ENCODE measurements around the gene C1orf159. TPM values are rescaled to one million over a fixed set of nuclear protein-coding genes. Genes with fewer than 3 reads are reported as not detected.

C1orf159 gene
- total and polyA plus RNA-seq, 12 donors: 0.55 to 54.3 (median 11.3) TPM

DNA sequence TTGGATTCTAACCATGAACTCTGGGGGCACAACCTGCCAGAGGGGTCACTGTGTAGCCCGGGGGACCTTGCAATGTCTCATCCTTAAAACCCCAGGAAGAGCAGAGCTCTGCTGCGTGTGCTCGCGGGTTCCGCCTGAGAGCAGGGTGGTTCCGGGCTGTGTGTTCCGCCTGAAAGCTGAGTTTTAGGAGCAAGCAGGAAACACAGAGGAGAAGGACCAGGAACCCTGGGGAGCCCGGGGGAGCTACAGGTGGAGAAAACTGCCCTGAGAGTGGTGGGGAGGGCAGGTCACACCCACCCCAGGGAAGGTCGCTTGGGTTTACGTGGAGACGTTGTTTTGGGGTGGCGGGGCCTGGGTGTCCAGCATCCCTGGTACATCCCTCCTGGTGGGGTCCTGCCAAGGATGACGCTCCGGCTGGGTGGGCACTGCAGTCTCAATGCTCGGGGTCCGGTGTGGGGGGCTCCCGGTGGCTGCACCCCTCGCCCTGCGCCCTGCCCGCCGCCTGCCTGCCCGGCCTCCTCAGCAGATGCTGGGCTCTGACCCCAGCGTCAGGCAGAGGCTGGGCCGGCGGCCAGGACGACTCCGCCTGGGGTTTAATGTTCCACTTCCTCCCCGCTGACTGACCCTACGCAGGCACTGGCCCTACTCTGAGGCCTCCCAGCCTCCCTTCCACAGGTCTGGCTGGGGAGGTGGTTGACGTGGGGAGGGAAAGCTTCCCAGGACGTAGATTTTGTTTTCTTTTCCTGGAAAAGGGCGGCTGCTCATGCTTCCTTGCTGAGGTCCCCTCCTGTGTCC lies 17.3 kb upstream of the C1orf159 start:
- peak in 1 of 7 donors; percentile 34 for DNase-seq
- 67 to 77% (median 75%) methylated on average over 15 to 32 of the region's 32 CpGs for WGBS, 4 donors
- H3K4me3 ChIP-seq: no peak overlapping the region
- intact Hi-C loops (cut with DNase I): loop anchor here in 1 of 2 donors (5.0 kb wide), 1 partner anchor 79 kb away; the partner anchor contains the start of gene TNFRSF4
- no peak overlapping the region for H3K27ac ChIP-seq
- peaks cover 12% of the 10 kb centered on the region for H3K27me3 ChIP-seq
- no peak for TF ChIP-seq POLR2A (IDR thresholded peaks at IDR 0.05)
- TF ChIP-seq, protein P1, sequence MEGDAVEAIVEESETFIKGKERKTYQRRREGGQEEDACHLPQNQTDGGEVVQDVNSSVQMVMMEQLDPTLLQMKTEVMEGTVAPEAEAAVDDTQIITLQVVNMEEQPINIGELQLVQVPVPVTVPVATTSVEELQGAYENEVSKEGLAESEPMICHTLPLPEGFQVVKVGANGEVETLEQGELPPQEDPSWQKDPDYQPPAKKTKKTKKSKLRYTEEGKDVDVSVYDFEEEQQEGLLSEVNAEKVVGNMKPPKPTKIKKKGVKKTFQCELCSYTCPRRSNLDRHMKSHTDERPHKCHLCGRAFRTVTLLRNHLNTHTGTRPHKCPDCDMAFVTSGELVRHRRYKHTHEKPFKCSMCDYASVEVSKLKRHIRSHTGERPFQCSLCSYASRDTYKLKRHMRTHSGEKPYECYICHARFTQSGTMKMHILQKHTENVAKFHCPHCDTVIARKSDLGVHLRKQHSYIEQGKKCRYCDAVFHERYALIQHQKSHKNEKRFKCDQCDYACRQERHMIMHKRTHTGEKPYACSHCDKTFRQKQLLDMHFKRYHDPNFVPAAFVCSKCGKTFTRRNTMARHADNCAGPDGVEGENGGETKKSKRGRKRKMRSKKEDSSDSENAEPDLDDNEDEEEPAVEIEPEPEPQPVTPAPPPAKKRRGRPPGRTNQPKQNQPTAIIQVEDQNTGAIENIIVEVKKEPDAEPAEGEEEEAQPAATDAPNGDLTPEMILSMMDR (IDR thresholded peaks at IDR 0.05): no peak
- no peaks in the 10 kb centered on the region for H3K9me3 ChIP-seq (replicated peaks in 1 of 3)
- no peaks in the 10 kb centered on the region for H3K36me3 ChIP-seq (replicated peaks in 1 of 2)
- no peaks in the 10 kb centered on the region for H3K4me1 ChIP-seq (replicated peaks in 1 of 2)

DNA sequence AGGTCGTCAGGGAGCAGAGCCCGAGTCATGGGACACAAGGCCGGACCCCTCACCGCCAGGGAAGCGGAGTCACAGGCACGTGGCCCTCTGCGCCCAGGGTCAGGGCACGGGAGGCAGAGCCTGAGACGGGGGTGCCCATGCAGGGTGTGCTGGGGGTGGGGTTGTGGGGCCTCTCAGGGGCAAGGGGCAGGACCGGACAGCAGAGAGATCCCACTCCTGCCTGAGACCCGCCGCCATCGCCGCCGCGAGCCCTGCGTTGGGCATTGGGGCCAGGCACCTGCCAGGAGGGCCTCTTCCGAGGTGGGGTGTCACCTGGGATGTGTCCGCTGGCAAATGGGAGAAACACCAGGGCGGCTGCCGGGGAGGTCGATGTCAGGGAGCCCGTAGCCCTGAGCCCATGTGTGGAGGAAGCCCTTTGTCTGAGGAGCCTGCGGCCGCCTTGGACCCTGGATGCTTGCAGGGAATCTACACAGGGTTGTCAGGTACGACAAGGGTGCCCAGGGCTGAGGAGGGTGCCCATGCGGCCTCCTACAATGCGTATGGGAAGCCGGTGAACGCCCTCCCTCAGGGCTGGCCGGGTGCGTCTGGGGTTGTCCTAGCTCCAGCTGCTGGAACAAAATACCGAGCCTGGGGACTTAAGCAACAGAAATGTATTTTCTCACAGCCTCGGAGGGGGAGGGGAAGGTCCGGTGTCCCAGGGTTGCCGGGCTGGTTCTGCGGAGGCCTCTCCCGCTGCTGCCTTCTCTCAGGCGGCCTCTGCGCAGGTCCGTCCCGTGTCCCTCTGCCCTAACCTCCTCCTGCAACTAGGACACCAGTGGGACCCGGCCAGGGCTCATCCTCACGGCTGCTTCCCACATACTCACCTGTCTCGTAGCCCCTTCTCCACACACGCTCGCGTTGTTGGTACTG lies 16.4 kb upstream of the C1orf159 start:
- H3K4me1 ChIP-seq (replicated peaks in 1 of 2): no peaks in the 10 kb centered on the region
- WGBS, 4 donors: 85 to 90% (median 86%) methylated on average over 26 to 48 of the region's 48 CpGs

DNA sequence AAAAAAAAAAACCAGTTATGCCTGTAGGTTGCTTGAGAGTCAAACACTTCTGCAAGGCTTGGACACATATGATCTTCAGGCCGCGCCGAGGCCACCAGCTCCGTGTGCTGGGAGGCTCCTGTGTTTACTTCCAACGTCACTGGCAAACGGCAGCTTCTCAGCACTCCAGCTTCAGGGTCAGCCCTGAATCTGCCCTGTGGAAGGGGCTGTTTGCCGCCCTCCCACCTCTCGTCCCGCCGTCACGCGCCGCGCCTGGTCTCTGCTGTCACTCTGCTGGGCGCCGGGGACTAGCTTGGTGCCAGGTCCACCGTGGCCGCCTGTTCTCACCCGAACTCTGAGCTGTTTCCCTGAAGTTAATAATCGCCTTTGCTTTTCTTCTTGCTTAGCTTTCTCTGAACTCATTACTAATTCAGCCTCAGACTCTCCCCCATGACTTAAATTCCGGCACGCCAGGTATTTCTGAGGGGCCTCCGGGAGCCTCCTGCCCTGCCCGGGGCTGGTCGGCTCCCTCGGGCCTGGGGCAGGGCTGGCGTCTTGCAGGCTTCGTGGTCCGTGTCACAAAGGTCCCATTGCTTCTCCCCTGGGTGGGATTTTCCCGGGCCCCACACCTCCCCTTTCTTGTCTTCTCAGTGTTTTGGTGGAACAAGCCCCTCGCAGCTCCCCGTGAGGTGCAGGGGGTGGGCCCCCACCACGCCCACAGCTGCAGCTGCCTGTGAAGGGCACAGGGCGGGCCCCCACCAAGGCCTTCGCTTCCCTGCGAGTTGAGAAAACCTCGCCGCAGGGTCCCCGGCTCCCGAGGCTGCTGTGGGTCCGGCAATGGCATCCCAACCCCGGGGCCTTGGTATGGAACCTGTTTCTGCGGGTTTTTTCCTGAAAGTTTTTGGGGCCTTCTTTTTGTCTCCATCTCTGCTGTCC lies 14.6 kb upstream of the C1orf159 start:
- Histone ChIP-seq H3K9me3 (replicated peaks in 1 of 3) (no peaks in the 10 kb centered on the region), H3K36me3 (replicated peaks in 1 of 2) (no peaks in the 10 kb centered on the region), H3K27ac (no peak overlapping the region), H3K4me1 (replicated peaks in 1 of 2) (no peaks in the 10 kb centered on the region), H3K27me3 (no peaks in the 10 kb centered on the region), H3K4me3 (no peak overlapping the region)
- no peak for DNase-seq
- TF ChIP-seq, protein P1 (IDR thresholded peaks at IDR 0.05): no peak
- TF ChIP-seq POLR2A (IDR thresholded peaks at IDR 0.05): no peak
- intact Hi-C loops (cut with DNase I): loop anchor here in 1 of 2 donors (5.0 kb wide), 1 partner anchor 82 kb away; the partner anchor contains the start of gene TNFRSF4
- WGBS, 4 donors: 88 to 89% (median 89%) methylated on average over 37 to 43 of the region's 43 CpGs

More for the DNA sequence above, 16.4 kb upstream of the C1orf159 start:
- Histone ChIP-seq H3K36me3 (replicated peaks in 1 of 2) (no peaks in the 10 kb centered on the region), H3K27ac (no peak overlapping the region), H3K27me3 (peaks cover 6% of the 10 kb centered on the region), H3K4me3 (no peak overlapping the region), H3K9me3 (replicated peaks in 1 of 3) (no peaks in the 10 kb centered on the region)
- TF ChIP-seq, protein P1 (IDR thresholded peaks at IDR 0.05): no peak
- no peak for TF ChIP-seq POLR2A (IDR thresholded peaks at IDR 0.05)
- intact Hi-C loops (cut with DNase I): loop anchor here in 1 of 2 donors (5.0 kb wide), 1 partner anchor 80 kb away; the partner anchor contains the start of gene TNFRSF4
- DNase-seq: no peak
